Neural progenitor cell (in vitro differentiated cells): Measurements from ENCODE around the gene MAFF. TPM values are rescaled to one million over a fixed set of nuclear protein-coding genes. Genes with fewer than 3 reads are reported as not detected.

Source experiments
- DNase-seq: peaks from one replicate; pipeline ENCODE4 v3.0.0-alpha.2; 2016; ENCODE audit warnings: low spot score
- H2AFZ ChIP-seq: fragments of 200-600 bp; sonication (generic); replicated peaks from 2 replicates; pipeline ENCODE4 v1.6.1; 2016; ENCODE audit warnings: antibody characterized with exemption
- H3F3A ChIP-seq: fragments of 200-600 bp; sonication (generic); 2 replicates; pipeline ENCODE4 v1.6.1; 2016; ENCODE audit warnings: antibody characterized with exemption, low read depth
- H3K27ac ChIP-seq: fragments of 200-600 bp; sonication (generic); 2 replicates; pipeline ENCODE4 v1.5.1; 2016; ENCODE audit warnings: mild to moderate bottlenecking
- H3K27me3 ChIP-seq: fragments of 200-600 bp; sonication (generic); 2 replicates; pipeline ENCODE4 v1.6.1; 2016; ENCODE audit warnings: mild to moderate bottlenecking, moderate library complexity
- H3K36me3 ChIP-seq: fragments of 200-600 bp; sonication (generic); 2 replicates; pipeline ENCODE4 v1.5.1; 2016
- H3K4me1 ChIP-seq: fragments of 200-600 bp; sonication (generic); 2 replicates; pipeline ENCODE4 v1.6.1; 2016; ENCODE audit warnings: mixed run types
- H3K4me2 ChIP-seq: fragments of 200-600 bp; sonication (generic); 2 replicates; pipeline ENCODE4 v1.6.1; 2016
- H3K4me3 ChIP-seq: fragments of 200-600 bp; sonication (generic); 2 replicates; pipeline ENCODE4 v1.5.1; 2016
- H3K79me2 ChIP-seq: fragments of 200-600 bp; sonication (generic); 2 replicates; pipeline ENCODE4 v1.6.1; 2016; ENCODE audit warnings: low read depth
- H3K9ac ChIP-seq: fragments of 200-600 bp; sonication (generic); 2 replicates; pipeline ENCODE4 v1.6.1; 2016
- H3K9me3 ChIP-seq: fragments of 200-600 bp; sonication (generic); 2 replicates; pipeline ENCODE4 v1.5.1; 2016; ENCODE audit warnings: low read depth
- H4K20me1 ChIP-seq: fragments of 200-600 bp; sonication (generic); 2 replicates; pipeline ENCODE4 v1.6.1; 2016; ENCODE audit warnings: low read depth
- H3K27ac Mint-ChIP-seq: 3 replicates; pipeline ENCODE4 v1.8.0; 2021; ENCODE audit warnings: mixed read lengths
- H3K27me3 Mint-ChIP-seq: 2 replicates; pipeline ENCODE4 v1.8.0; 2022; ENCODE audit warnings: low read depth, mild to moderate bottlenecking, inconsistent platforms, moderate library complexity, mixed read lengths; ENCODE audit not compliant: insufficient read depth
- H3K36me3 Mint-ChIP-seq: 3 replicates; pipeline ENCODE4 v1.8.0; 2021; ENCODE audit warnings: mixed read lengths
- H3K4me1 Mint-ChIP-seq: 3 replicates; pipeline ENCODE4 v1.8.0; 2021; ENCODE audit warnings: mixed read lengths
- H3K4me3 Mint-ChIP-seq: 3 replicates; pipeline ENCODE4 v1.8.0; 2021; ENCODE audit warnings: mild to moderate bottlenecking, moderate library complexity, mixed read lengths
- H3K9me3 Mint-ChIP-seq: 3 replicates; pipeline ENCODE4 v1.8.0; 2020; ENCODE audit warnings: mixed read lengths
- EZH2 ChIP-seq: fragments of 200-600 bp; sonication (generic); IDR thresholded peaks from 2 replicates; pipeline ENCODE4 v1.6.1; 2017; ENCODE audit warnings: antibody characterized with exemption, mild to moderate bottlenecking, moderate library complexity
- EZH2phosphoT487 ChIP-seq: fragments of 200-600 bp; sonication (generic); IDR thresholded peaks from 2 replicates; pipeline ENCODE4 v1.6.1; 2017; ENCODE audit warnings: antibody characterized with exemption
- total RNA-seq: library from RNA; depleted of rRNA; stranded (reverse); fragments of >200 nt; gene quantifications from 2 replicates; pipeline ENCODE4 v1.2.3, GENCODE V29; 2015; ENCODE audit warnings: low replicate concordance
- TF ChIP-seq, protein P1 (sequence below): fragments of 200-600 bp; sonication (generic); IDR thresholded peaks from 2 replicates; pipeline ENCODE4 v1.5.1; 2017; ENCODE audit warnings: antibody characterized with exemption, mild to moderate bottlenecking

MAFF gene
- total RNA-seq, 1 donor from 2014 or later = 0.90 TPM

DNA sequence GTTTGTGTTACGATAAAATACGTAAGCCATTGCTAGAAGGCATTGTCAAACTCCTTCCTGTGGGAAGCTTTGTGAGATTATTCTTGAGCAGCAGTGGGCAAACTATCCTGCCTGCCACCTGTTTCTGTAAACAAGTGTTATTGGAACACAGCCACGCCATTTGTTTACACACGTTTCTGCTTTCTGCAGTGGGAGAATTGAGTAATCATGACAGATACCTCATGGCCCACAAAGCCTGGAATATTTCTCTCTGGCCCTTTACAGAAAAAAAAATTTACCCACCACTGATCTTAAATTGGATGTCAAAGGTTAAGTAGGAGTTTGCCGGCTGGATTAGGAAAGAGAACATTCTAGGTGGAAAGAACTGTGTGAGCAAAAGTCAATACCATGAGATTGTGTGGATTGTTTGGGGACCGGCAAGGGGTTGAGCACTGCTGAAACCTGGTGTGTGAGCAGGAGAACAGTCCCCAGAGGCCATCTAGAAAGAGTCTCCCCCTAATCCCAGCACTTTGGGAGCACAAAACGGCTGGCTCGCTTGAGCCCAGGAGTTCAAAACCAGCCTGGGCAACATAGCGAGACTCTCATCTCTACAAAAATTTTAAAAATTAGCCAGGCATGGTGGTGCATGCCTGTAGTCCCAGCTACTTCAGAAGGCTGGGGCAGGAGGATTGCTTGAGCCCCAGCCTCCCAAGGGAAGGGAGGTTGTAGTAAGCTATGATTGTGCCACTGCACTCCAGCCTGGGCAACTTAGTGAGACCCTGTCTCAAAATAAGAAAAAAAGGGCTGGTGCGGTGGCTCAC is 14.2 kb upstream of the MAFF start:
- TF ChIP-seq EZH2 (no peak), EZH2phosphoT487 (no peak)
- TF ChIP-seq, protein P1, sequence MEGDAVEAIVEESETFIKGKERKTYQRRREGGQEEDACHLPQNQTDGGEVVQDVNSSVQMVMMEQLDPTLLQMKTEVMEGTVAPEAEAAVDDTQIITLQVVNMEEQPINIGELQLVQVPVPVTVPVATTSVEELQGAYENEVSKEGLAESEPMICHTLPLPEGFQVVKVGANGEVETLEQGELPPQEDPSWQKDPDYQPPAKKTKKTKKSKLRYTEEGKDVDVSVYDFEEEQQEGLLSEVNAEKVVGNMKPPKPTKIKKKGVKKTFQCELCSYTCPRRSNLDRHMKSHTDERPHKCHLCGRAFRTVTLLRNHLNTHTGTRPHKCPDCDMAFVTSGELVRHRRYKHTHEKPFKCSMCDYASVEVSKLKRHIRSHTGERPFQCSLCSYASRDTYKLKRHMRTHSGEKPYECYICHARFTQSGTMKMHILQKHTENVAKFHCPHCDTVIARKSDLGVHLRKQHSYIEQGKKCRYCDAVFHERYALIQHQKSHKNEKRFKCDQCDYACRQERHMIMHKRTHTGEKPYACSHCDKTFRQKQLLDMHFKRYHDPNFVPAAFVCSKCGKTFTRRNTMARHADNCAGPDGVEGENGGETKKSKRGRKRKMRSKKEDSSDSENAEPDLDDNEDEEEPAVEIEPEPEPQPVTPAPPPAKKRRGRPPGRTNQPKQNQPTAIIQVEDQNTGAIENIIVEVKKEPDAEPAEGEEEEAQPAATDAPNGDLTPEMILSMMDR = no peak
- H3K27ac Mint-ChIP-seq = no peak overlapping the region

DNA sequence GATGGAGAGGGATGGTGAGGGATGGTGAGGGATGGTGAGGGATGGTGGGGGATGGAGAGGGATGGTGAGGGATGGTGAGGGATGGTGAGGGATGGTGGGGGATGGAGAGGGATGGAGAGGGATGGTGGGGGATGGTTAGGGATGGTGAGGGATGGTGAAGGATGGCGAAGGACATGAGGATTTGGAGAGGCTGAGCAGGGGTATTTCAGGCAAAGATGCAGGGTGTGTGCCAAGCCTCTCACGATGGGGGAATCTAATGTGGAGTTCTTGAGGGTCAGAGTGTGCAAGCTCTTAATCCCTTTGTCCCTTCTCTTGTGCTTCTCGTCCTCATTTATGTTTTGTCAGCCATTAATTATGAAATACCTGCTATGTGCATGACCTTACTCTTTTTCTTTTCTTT is 12.7 kb upstream of the MAFF start:
- Mint-ChIP-seq H3K27me3 (peaks cover 4% of the 10 kb centered on the region), H3K27ac (no peak overlapping the region), H3K36me3 (no peaks in the 10 kb centered on the region), H3K4me3 (no peak overlapping the region), H3K4me1 (peaks cover 18% of the 10 kb centered on the region), H3K9me3 (no peaks in the 10 kb centered on the region)
- Histone ChIP-seq H3K9ac (no peak overlapping the region), H3K79me2 (no peaks in the 10 kb centered on the region), H3K36me3 (no peaks in the 10 kb centered on the region), H4K20me1 (no peaks in the 10 kb centered on the region), H3K4me1 (peaks cover 6% of the 10 kb centered on the region), H3K9me3 (no peaks in the 10 kb centered on the region), H3K4me2 (no peak overlapping the region), H3K4me3 (no peak overlapping the region), H3K27me3 (no peaks in the 10 kb centered on the region), H2AFZ (no peak overlapping the region), H3F3A (no peaks in the 10 kb centered on the region), H3K27ac (no peak overlapping the region)
- no peak for TF ChIP-seq EZH2phosphoT487
- TF ChIP-seq, protein P1 = no peak
- no peak for TF ChIP-seq EZH2
- DNase-seq = no peak

More for the DNA sequence above, 14.2 kb upstream of the MAFF start:
- H3K9me3 ChIP-seq = no peaks in the 10 kb centered on the region
- H3K9ac ChIP-seq = no peak overlapping the region
- H3K4me3 ChIP-seq = no peak overlapping the region
- H3K4me2 ChIP-seq = no peak overlapping the region
- no peak for DNase-seq
- no peaks in the 10 kb centered on the region for H4K20me1 ChIP-seq
- no peak overlapping the region for H2AFZ ChIP-seq
- Mint-ChIP-seq H3K9me3 (no peaks in the 10 kb centered on the region), H3K36me3 (no peaks in the 10 kb centered on the region), H3K4me3 (no peak overlapping the region), H3K27me3 (peaks cover 4% of the 10 kb centered on the region), H3K4me1 (peaks cover 18% of the 10 kb centered on the region)
- H3K36me3 ChIP-seq = no peaks in the 10 kb centered on the region
- no peaks in the 10 kb centered on the region for H3K79me2 ChIP-seq
- no peaks in the 10 kb centered on the region for H3F3A ChIP-seq
- peaks cover 6% of the 10 kb centered on the region for H3K4me1 ChIP-seq
- H3K27ac ChIP-seq = no peak overlapping the region
- no peaks in the 10 kb centered on the region for H3K27me3 ChIP-seq

DNA sequence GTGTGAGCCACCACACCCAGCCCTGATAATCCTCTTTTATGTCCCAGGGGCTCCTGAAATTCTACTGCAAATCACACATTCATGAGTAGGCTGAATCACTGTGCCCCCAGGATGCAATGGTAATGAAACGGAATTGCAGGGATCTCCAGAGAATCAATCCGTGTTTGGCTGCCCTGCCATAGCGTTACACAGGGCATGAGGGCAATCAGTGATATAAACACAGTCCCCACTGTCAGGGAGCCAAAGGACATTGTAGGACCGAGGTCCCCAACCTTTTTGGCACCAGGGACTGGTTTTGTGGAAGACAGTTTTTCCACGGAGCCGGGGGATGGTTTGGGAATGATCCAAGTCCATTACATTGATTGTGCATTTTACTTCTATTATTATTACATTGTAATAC is 11.2 kb upstream of the MAFF start:
- Histone ChIP-seq H3K36me3 (no peaks in the 10 kb centered on the region), H3K4me3 (no peak overlapping the region), H3K4me1 (no peaks in the 10 kb centered on the region), H2AFZ (no peak overlapping the region), H3F3A (no peaks in the 10 kb centered on the region), H3K9me3 (no peaks in the 10 kb centered on the region), H3K9ac (no peak overlapping the region), H3K79me2 (no peaks in the 10 kb centered on the region), H3K27me3 (no peaks in the 10 kb centered on the region), H4K20me1 (no peaks in the 10 kb centered on the region), H3K27ac (no peak overlapping the region), H3K4me2 (no peak overlapping the region)
- no peak overlapping the region for H3K4me3 Mint-ChIP-seq
- peaks cover 9% of the 10 kb centered on the region for H3K4me1 Mint-ChIP-seq
- DNase-seq = no peak
- H3K27me3 Mint-ChIP-seq = peaks cover 2% of the 10 kb centered on the region
- no peak overlapping the region for H3K27ac Mint-ChIP-seq
- H3K36me3 Mint-ChIP-seq = no peaks in the 10 kb centered on the region
- TF ChIP-seq, protein P1 = no peak
- TF ChIP-seq EZH2phosphoT487 = no peak
- TF ChIP-seq EZH2 = no peak
- no peaks in the 10 kb centered on the region for H3K9me3 Mint-ChIP-seq
